B cell (primary cell): Measurements from ENCODE around the gene PGBD5. TPM values are rescaled to one million over a fixed set of nuclear protein-coding genes. Genes with fewer than 3 reads are reported as not detected.

Experiments
- ATAC-seq: fragments of 200-7000 bp; cut with Tn5 transposase; one replicate; pipeline ENCODE4 v1.10.0; 2021; ENCODE audit warnings: low read depth, mild to moderate bottlenecking, moderate number of reproducible peaks, moderate library complexity
- CTCF ChIA-PET: fragments of 350-600 bp; sonication (Branson Sonifier 250); formaldehyde crosslinking; loops from one replicate; lab custom pipeline; 2021; ENCODE audit warnings: antibody characterized with exemption, inconsistent platforms; lab: Charles Lee
- POLR2A ChIA-PET: fragments of 350-600 bp; sonication (Branson Sonifier 250); formaldehyde crosslinking; loops from one replicate; lab custom pipeline; 2021; ENCODE audit warnings: antibody characterized with exemption; lab: Charles Lee
- DNase-seq: peaks from one replicate; pipeline ENCODE4 v3.0.0; 2013
- H2AFZ ChIP-seq: 2 replicates; pipeline ENCODE4 v1.6.1; 2012; ENCODE audit warnings: mild to moderate bottlenecking, low read depth, low read length; ENCODE audit not compliant: insufficient read depth, poor library complexity, severe bottlenecking
- H3K27ac ChIP-seq, 2 donors: 1 replicate in 1 of 2; 2 replicates in 1 of 2; pipeline ENCODE4 v1.5.1; 2012 to 2013; ENCODE audit warnings: low read length in 2 of 2, mild to moderate bottlenecking in 2 of 2, moderate library complexity in 1 of 2
- H3K27me3 ChIP-seq, 4 experiments: fragments of 200-600 bp in 1 of 4; sonication (generic) in 1 of 4; replicated peaks in 1 of 4; 1 replicate in 2 of 4; 2 replicates in 2 of 4; pipeline versions ENCODE4 v1.6.1 to v1.7.0; 2013 to 2016; ENCODE audit warnings: low read length in 3 of 4, mild to moderate bottlenecking in 2 of 4, mixed read lengths in 1 of 4, moderate library complexity in 1 of 4; ENCODE audit not compliant: insufficient read depth in 4 of 4, control insufficient read depth in 3 of 4; ENCODE audit errors: control extremely low read depth in 1 of 4
- H3K36me3 ChIP-seq, 2 experiments: replicated peaks in 1 of 2; 1 replicate in 1 of 2; 2 replicates in 1 of 2; pipeline versions ENCODE4 v1.6.1 to v1.7.1; 2013; ENCODE audit warnings: low read length in 1 of 2; ENCODE audit not compliant: insufficient read depth in 2 of 2, control insufficient read depth in 1 of 2; ENCODE audit errors: control extremely low read depth in 1 of 2, extremely low read depth in 1 of 2
- H3K4me1 ChIP-seq, 2 donors: fragments of 200-600 bp in 1 of 2; sonication (generic) in 1 of 2; 1 replicate in 1 of 2; 2 replicates in 1 of 2; pipeline versions ENCODE4 v1.5.1 to v1.6.1; 2013 to 2017; ENCODE audit warnings: low read length in 2 of 2; ENCODE audit not compliant: control insufficient read depth in 2 of 2, insufficient read depth in 2 of 2
- H3K4me2 ChIP-seq: replicated peaks from 2 replicates; pipeline ENCODE3; 2012; ENCODE audit warnings: mild to moderate bottlenecking, low read depth, low read length; ENCODE audit not compliant: poor library complexity, severe bottlenecking
- H3K4me3 ChIP-seq, 5 experiments: fragments of 200-600 bp in 1 of 5; sonication (generic) in 1 of 5; 1 replicate in 3 of 5; 2 replicates in 2 of 5; pipeline versions ENCODE4 v1.5.1 to v1.7.0; 2011 to 2016; ENCODE audit warnings: low read length in 4 of 5, mild to moderate bottlenecking in 4 of 5, low read depth in 2 of 5, control low read depth in 1 of 5, moderate library complexity in 1 of 5; ENCODE audit not compliant: insufficient read depth in 1 of 5; ENCODE audit errors: control extremely low read depth in 1 of 5, extremely low read depth in 1 of 5
- H3K79me2 ChIP-seq: fragments of 200-600 bp; sonication (generic); one replicate; pipeline ENCODE4 v1.6.0; 2016; ENCODE audit warnings: low read length; ENCODE audit not compliant: control insufficient read depth, insufficient read depth
- H3K9ac ChIP-seq: fragments of 200-600 bp; sonication (generic); 2 replicates; pipeline ENCODE4 v1.6.1; 2017; ENCODE audit warnings: mild to moderate bottlenecking, low read length, moderate library complexity
- H3K9me3 ChIP-seq, 3 donors: one replicate each; pipeline versions ENCODE4 v1.6.1 to v1.7.1; 2013; ENCODE audit warnings: low read length in 2 of 3; ENCODE audit not compliant: control insufficient read depth in 2 of 3, insufficient read depth in 1 of 3; ENCODE audit errors: control extremely low read depth in 1 of 3
- H4K20me1 ChIP-seq: 2 replicates; pipeline ENCODE4 v1.6.0; 2012; ENCODE audit warnings: mild to moderate bottlenecking, low read length; ENCODE audit not compliant: insufficient read depth, control insufficient read depth, poor library complexity, severe bottlenecking
- H3K27ac Mint-ChIP-seq: one replicate; pipeline ENCODE4 v1.8.0; 2021; ENCODE audit warnings: mixed read lengths
- H3K27me3 Mint-ChIP-seq: one replicate; pipeline ENCODE4 v1.8.0; 2021; ENCODE audit warnings: mixed read lengths
- H3K4me1 Mint-ChIP-seq: one replicate; pipeline ENCODE4 v1.8.0; 2021; ENCODE audit warnings: mixed read lengths
- H3K4me3 Mint-ChIP-seq: one replicate; pipeline ENCODE4 v1.8.0; 2021; ENCODE audit warnings: mixed read lengths
- H3K9me3 Mint-ChIP-seq: one replicate; pipeline ENCODE4 v1.8.0; 2022; ENCODE audit warnings: mixed read lengths; ENCODE audit not compliant: insufficient read depth
- CTCF ChIP-seq: fragments of 200-600 bp; IDR thresholded peaks from one replicate; pipeline ENCODE4 v1.8.0; 2022; ENCODE audit warnings: antibody characterized with exemption, mild to moderate bottlenecking
- EZH2 ChIP-seq: IDR thresholded peaks from 2 replicates; pipeline ENCODE4 v1.6.1; 2012; ENCODE audit warnings: borderline replicate concordance, low read depth, mild to moderate bottlenecking, moderate library complexity, low read length; ENCODE audit not compliant: insufficient read depth, poor library complexity, severe bottlenecking
- WGBS: methylation state at CpG from one replicate; pipeline ENCODE4 v1.1.5; 2013; ENCODE audit warnings: missing lambda C conversion rate; ENCODE audit not compliant: insufficient coverage; 5-methylcytosine and 5-hydroxymethylcytosine counted together
- intact Hi-C: fragments of 100-400 bp; cut with micrococcal nuclease; formaldehyde crosslinking; loops from one replicate; pipeline ENCODE4 v1.10.0; 2022
- polyA plus RNA-seq: library from polyadenylated mRNA; depleted of rRNA; stranded (reverse); fragments of >200 nt; gene quantifications from 2 replicates; pipeline ENCODE4 v1.2.3, GENCODE V29; 2012
- total RNA-seq, 2 donors: library from RNA; stranded (reverse); fragments of 120-200 nt in 1 of 2; gene quantifications; 1 replicate in 1 of 2; 2 replicates in 1 of 2; pipeline versions ENCODE4 v1.2.3 to v1.2.4, GENCODE V29; 2013 to 2022

Gene PGBD5
- total and polyA plus RNA-seq, 2 donors (not counting 1 experiment from before 2014, with no cell fraction given) = 0.07 TPM; not detected in 1

GRCh38 chr1:230368871-230369270, 57.3 kb downstream of the PGBD5 start:
- Mint-ChIP-seq H3K4me1 (no peaks in the 10 kb centered on the region), H3K4me3 (no peak overlapping the region), H3K27me3 (peaks cover 14% of the 10 kb centered on the region), H3K9me3 (no peaks in the 10 kb centered on the region), H3K27ac (no peak overlapping the region)
- no peak for TF ChIP-seq CTCF
- TF ChIP-seq EZH2 = no peak
- Histone ChIP-seq H4K20me1 (no peaks in the 10 kb centered on the region), H3K27me3 (peaks cover 0 to 4% (median 0%) of the 10 kb centered on the region in 4 experiments), H2AFZ (no peak overlapping the region), H3K4me2 (no peak overlapping the region), H3K9ac (no peak overlapping the region), H3K9me3 (no peaks in the 10 kb centered on the region), H3K27ac (no peak overlapping the region), H3K4me1 (no peaks in the 10 kb centered on the region), H3K4me3 (no peak overlapping the region), H3K36me3 (no peaks in the 10 kb centered on the region), H3K79me2 (no peaks in the 10 kb centered on the region)
- no peak for DNase-seq
- ChIA-PET POLR2A (no interaction called here), CTCF (no interaction called here)
- no peak for ATAC-seq
- intact Hi-C loops = no loop called here
- WGBS = 76% methylated on average over 3 of the region's 4 CpGs

GRCh38 chr1:230368363-230368762, 57.8 kb downstream of the PGBD5 start:
- H3K9me3 Mint-ChIP-seq = no peaks in the 10 kb centered on the region
- Histone ChIP-seq H4K20me1 (no peaks in the 10 kb centered on the region), H3K4me2 (no peak overlapping the region), H3K4me3 (no peak overlapping the region), H3K9me3 (no peaks in the 10 kb centered on the region), H2AFZ (no peak overlapping the region), H3K9ac (no peak overlapping the region), H3K27me3 (peaks cover 0 to 4% (median 0%) of the 10 kb centered on the region in 4 experiments), H3K27ac (no peak overlapping the region), H3K79me2 (no peaks in the 10 kb centered on the region), H3K4me1 (no peaks in the 10 kb centered on the region), H3K36me3 (no peaks in the 10 kb centered on the region)
- DNase-seq (no peak), ATAC-seq (no peak)
- no peak for TF ChIP-seq CTCF
- no peak for TF ChIP-seq EZH2
- ChIA-PET CTCF (no interaction called here), POLR2A (no interaction called here)
- H3K27ac Mint-ChIP-seq = no peak overlapping the region
- H3K4me1 Mint-ChIP-seq = no peaks in the 10 kb centered on the region
- peaks cover 17% of the 10 kb centered on the region for H3K27me3 Mint-ChIP-seq
- H3K4me3 Mint-ChIP-seq = no peak overlapping the region
- intact Hi-C loops = no loop called here
- 74% methylated on average over 5 of the region's 5 CpGs for WGBS
